Endothelial cell of umbilical vein (primary cell): ENCODE measurements around the gene STAB2. TPM values are rescaled to one million over a fixed set of nuclear protein-coding genes. Genes with fewer than 3 reads are reported as not detected.

Source experiments
- BruUV-seq: library from RNA; stranded (reverse); fragments of 400-500 nt; replicated peaks from 2 replicates; lab custom pipeline; 2021; lab: Mats Ljungman, UMichigan
- CTCF ChIA-PET: fragments of 300-600, 350-600 bp; sonication (Branson Sonifier 250); formaldehyde crosslinking; loops from one replicate; lab custom pipeline; 2021; ENCODE audit warnings: antibody characterized with exemption, inconsistent platforms; lab: Charles Lee
- POLR2A ChIA-PET: fragments of 300-600, 350-600 bp; sonication (Branson Sonifier 250); formaldehyde crosslinking; loops from one replicate; lab custom pipeline; 2021; ENCODE audit warnings: antibody characterized with exemption, inconsistent platforms; lab: Charles Lee
- DNase-seq: peaks from one replicate; pipeline ENCODE4 v3.0.0-alpha.2; 2011; ENCODE audit warnings: low read depth, low spot score
- FAIRE-seq: peaks from 2 replicates; lab custom pipeline; 2011; peaks lifted over from hg19 to GRCh38; lab: Jason Lieb, UNC
- H2AFZ ChIP-seq: 2 replicates; pipeline ENCODE4 v1.6.0; 2012; ENCODE audit warnings: low read depth, low read length, control low read depth, inconsistent platforms
- H3K27ac ChIP-seq: 2 replicates; pipeline ENCODE4 v1.5.1; 2011; ENCODE audit warnings: low read depth, mild to moderate bottlenecking, control low read depth, low read length, moderate library complexity; ENCODE audit not compliant: insufficient read depth
- H3K27me3 ChIP-seq, 2 experiments: 2 replicates each; pipeline versions ENCODE4 v1.6.0 to v1.6.1; 2011; ENCODE audit warnings: low read length in 2 of 2, mixed read lengths in 1 of 2; ENCODE audit not compliant: control insufficient read depth in 2 of 2, insufficient read depth in 2 of 2
- H3K36me3 ChIP-seq, 2 experiments: 2 replicates in 1 of 2; 3 replicates in 1 of 2; pipeline ENCODE4 v1.5.1; 2011; ENCODE audit warnings: low read length in 2 of 2, mild to moderate bottlenecking in 1 of 2, moderate library complexity in 1 of 2; ENCODE audit not compliant: control insufficient read depth in 2 of 2, insufficient read depth in 2 of 2; ENCODE audit errors: extremely low read depth in 1 of 2
- H3K4me1 ChIP-seq: 3 replicates; pipeline ENCODE4 v1.5.1; 2011; ENCODE audit warnings: mild to moderate bottlenecking, low read length; ENCODE audit not compliant: control insufficient read depth, insufficient read depth; ENCODE audit errors: extremely low read depth
- H3K4me2 ChIP-seq: 2 replicates; pipeline ENCODE4 v1.6.1; 2011; ENCODE audit warnings: low read length, control low read depth, mixed read lengths; ENCODE audit not compliant: insufficient read depth
- H3K4me3 ChIP-seq, 3 experiments: fragments of 200-600 bp in 1 of 3; sonication (generic), shearing (Covaris generic) in 1 of 3; replicated peaks in 1 of 3; 2 replicates each; pipeline ENCODE4 v1.5.1; 2011 to 2016; ENCODE audit warnings: control low read depth in 3 of 3, low read length in 3 of 3, mild to moderate bottlenecking in 2 of 3, inconsistent platforms in 1 of 3, low read depth in 1 of 3, moderate library complexity in 1 of 3; ENCODE audit not compliant: insufficient read depth in 1 of 3
- H3K79me2 ChIP-seq: 2 replicates; pipeline ENCODE4 v1.6.0; 2012; ENCODE audit warnings: low read length, inconsistent platforms; ENCODE audit not compliant: control insufficient read depth, insufficient read depth
- H3K9ac ChIP-seq: replicated peaks from 2 replicates; pipeline ENCODE3; 2011; ENCODE audit warnings: low read length, control low read depth; ENCODE audit not compliant: insufficient read depth; ENCODE audit errors: extremely low read depth
- H3K9me1 ChIP-seq: replicated peaks from 3 replicates; pipeline ENCODE4 v1.6.0; 2011; ENCODE audit warnings: mild to moderate bottlenecking, low read length; ENCODE audit not compliant: control insufficient read depth, insufficient read depth; ENCODE audit errors: extremely low read depth
- H3K9me3 ChIP-seq: replicated peaks from 2 replicates; pipeline ENCODE4 v1.5.1; 2012; ENCODE audit warnings: low read length, inconsistent platforms; ENCODE audit not compliant: control insufficient read depth, insufficient read depth
- H4K20me1 ChIP-seq: replicated peaks from 2 replicates; pipeline ENCODE3; 2011; ENCODE audit warnings: mild to moderate bottlenecking, low read length; ENCODE audit not compliant: control insufficient read depth, insufficient read depth; ENCODE audit errors: extremely low read depth
- CTCF ChIP-seq, 2 donors: IDR thresholded peaks; 1 replicate in 1 of 2; 2 replicates in 1 of 2; pipeline ENCODE4 v1.5.1; 2011; ENCODE audit warnings: low read length in 2 of 2, mild to moderate bottlenecking in 2 of 2, moderate library complexity in 2 of 2, control low read depth in 1 of 2, inconsistent platforms in 1 of 2, low read depth in 1 of 2; ENCODE audit not compliant: insufficient read depth in 1 of 2; ENCODE audit errors: extremely low read depth in 1 of 2
- EZH2 ChIP-seq: IDR thresholded peaks from 2 replicates; pipeline ENCODE4 v1.6.1; 2012; ENCODE audit warnings: borderline replicate concordance, low read depth, mild to moderate bottlenecking, moderate library complexity, low read length, inconsistent platforms; ENCODE audit not compliant: severe bottlenecking
- FOS ChIP-seq: IDR thresholded peaks from 2 replicates; pipeline ENCODE4 v1.6.1; 2011; ENCODE audit warnings: mild to moderate bottlenecking, low read length, moderate library complexity, borderline replicate concordance; ENCODE audit not compliant: insufficient read depth
- GATA2 ChIP-seq: IDR thresholded peaks from 2 replicates; pipeline ENCODE4 v1.7.0; 2011; ENCODE audit warnings: low read depth, mild to moderate bottlenecking, moderate library complexity, mixed read lengths, low read length; ENCODE audit not compliant: insufficient read length, insufficient read depth
- JUN ChIP-seq: IDR thresholded peaks from 2 replicates; pipeline ENCODE4 v1.6.1; 2011; ENCODE audit warnings: borderline replicate concordance, low read depth; ENCODE audit not compliant: insufficient read length, insufficient read depth
- MAX ChIP-seq: IDR thresholded peaks from 2 replicates; pipeline ENCODE4 v1.6.1; 2011; ENCODE audit not compliant: insufficient read depth, insufficient read length
- MYC ChIP-seq: IDR thresholded peaks from one replicate; pipeline ENCODE4 v1.6.1; 2011; ENCODE audit warnings: mild to moderate bottlenecking, low read depth, low read length
- POLR2A ChIP-seq: IDR thresholded peaks from 2 replicates; pipeline ENCODE4 v1.6.1; 2012; ENCODE audit warnings: low read depth, mild to moderate bottlenecking, control low read depth, low read length
- POLR2AphosphoS5 ChIP-seq: IDR thresholded peaks from 2 replicates; pipeline ENCODE4 v1.6.1; 2012; ENCODE audit warnings: low read depth, mild to moderate bottlenecking, control low read depth, low read length, moderate library complexity; ENCODE audit not compliant: insufficient read depth
- dilution Hi-C: fragments of 300-500 bp; cut with MboI; formaldehyde crosslinking; loops from one replicate; pipeline ENCODE4 v1.15.0; 2019; ENCODE audit warnings: low sequenced_read_pairs; ENCODE audit not compliant: extremely low pct_ligation_motif_present
- intact Hi-C: fragments of 100-400 bp; cut with micrococcal nuclease; formaldehyde crosslinking; loops from one replicate; pipeline ENCODE4 v1.10.0; 2022
- polyA plus RNA-seq, 4 experiments: library from polyadenylated mRNA; depleted of rRNA in 3 of 4; stranded (reverse) in 3 of 4; unstranded in 1 of 4; fragments of >200 nt; gene quantifications; 2 replicates each; pipeline versions ENCODE4 v1.2.1 to v1.2.3, GENCODE V29; 2011 to 2012; ENCODE audit warnings: missing spikeins in 1 of 4
- total RNA-seq: library from RNA; stranded (reverse); gene quantifications from 2 replicates; pipeline ENCODE4 v1.2.3, GENCODE V29; 2021

Gene STAB2
- total and polyA plus RNA-seq, 2 donors (not counting 3 experiments of a cell fraction or from before 2014, with no cell fraction given): 0.01 TPM; not detected in 1

GRCh38 chr12:103671367-103671766 is 84.3 kb downstream of the STAB2 start:
- DNase-seq (no peak), FAIRE-seq (no peak)
- Histone ChIP-seq H3K4me2 (no peak overlapping the region), H3K79me2 (no peaks in the 10 kb centered on the region), H3K27me3 (no peaks in the 10 kb centered on the region), H3K9me1 (no peaks in the 10 kb centered on the region), H3K9me3 (no peaks in the 10 kb centered on the region), H3K4me3 (no peak overlapping the region), H3K4me1 (no peaks in the 10 kb centered on the region), H2AFZ (no peak overlapping the region), H3K27ac (no peak overlapping the region), H3K36me3 (no peaks in the 10 kb centered on the region), H4K20me1 (no peaks in the 10 kb centered on the region), H3K9ac (no peak overlapping the region)
- TF ChIP-seq POLR2A: no peak
- no peak for TF ChIP-seq MYC
- TF ChIP-seq EZH2: no peak
- TF ChIP-seq GATA2: no peak
- no peak for TF ChIP-seq CTCF (IDR thresholded peaks at IDR 0.05; ENCODE audit: extremely low read depth in 1 of 2, insufficient read depth in 1 of 2, low read depth in 1 of 2, low read length in 2 of 2)
- BruUV-seq: no TSS peak
- intact Hi-C loops: no loop called here
- dilution Hi-C loops: no loop called here
- POLR2A ChIA-PET: no interaction called here
- CTCF ChIA-PET: no interaction called here

- BruUV-seq: no TSS peak
- no peak overlapping the region for H3K4me2 ChIP-seq
- H3K36me3 ChIP-seq: no peaks in the 10 kb centered on the region
- H3K4me3 ChIP-seq: no peak overlapping the region
- H3K79me2 ChIP-seq: no peaks in the 10 kb centered on the region
- intact Hi-C loops: no loop called here
- no peaks in the 10 kb centered on the region for H3K4me1 ChIP-seq
- no peak overlapping the region for H2AFZ ChIP-seq
- FAIRE-seq (no peak), DNase-seq (no peak)
- TF ChIP-seq POLR2A (no peak), FOS (no peak), EZH2 (no peak), MYC (no peak), CTCF (IDR thresholded peaks at IDR 0.05; ENCODE audit: extremely low read depth in 1 of 2, insufficient read depth in 1 of 2, low read depth in 1 of 2, low read length in 2 of 2) (no peak), POLR2AphosphoS5 (no peak), GATA2 (no peak), JUN (no peak), MAX (no peak)
- ChIA-PET POLR2A (no interaction called here), CTCF (no interaction called here)
- H3K9me3 ChIP-seq: no peaks in the 10 kb centered on the region
- H3K27me3 ChIP-seq: no peaks in the 10 kb centered on the region
- H3K9me1 ChIP-seq: no peaks in the 10 kb centered on the region
- no peak overlapping the region for H3K9ac ChIP-seq
- no peaks in the 10 kb centered on the region for H4K20me1 ChIP-seq
- dilution Hi-C loops: no loop called here
- H3K27ac ChIP-seq: no peak overlapping the region
Observed at GRCh38 chr12:103672401-103673119, 85.5 kb downstream of the STAB2 start.
